Activated naive CD4-positive, alpha-beta T cell treated with anti-CD3 and anti-CD28 coated beads, Interleukin-2, amount 10 ng/mL, durations not matched to agents 7 days and 5 days (primary cell): ENCODE measurements around the gene SLC6A12.
A peak's percentile ranks its signal among the peaks of the same experiment; 100 is the strongest.

ENCODE experiments used
- CTCF ChIA-PET: fragments of 350-600 bp; sonication (Branson Sonifier 250); formaldehyde crosslinking; loops from one replicate; lab custom pipeline; 2021; ENCODE audit warnings: antibody characterized with exemption; lab: Charles Lee
- DNase-seq: peaks from one replicate; pipeline ENCODE4 v3.0.0-alpha.2; 2020
- H3K27ac Mint-ChIP-seq: one replicate; pipeline ENCODE4 v1.8.0; 2021; ENCODE audit warnings: mild to moderate bottlenecking, moderate library complexity, mixed read lengths
- H3K27me3 Mint-ChIP-seq: one replicate; pipeline ENCODE4 v1.8.0; 2021; ENCODE audit warnings: mild to moderate bottlenecking, mixed read lengths
- H3K36me3 Mint-ChIP-seq: one replicate; pipeline ENCODE4 v1.8.0; 2021; ENCODE audit warnings: mixed read lengths
- H3K4me1 Mint-ChIP-seq: one replicate; pipeline ENCODE4 v1.8.0; 2021; ENCODE audit warnings: mixed read lengths
- H3K4me3 Mint-ChIP-seq: one replicate; pipeline ENCODE4 v1.8.0; 2021; ENCODE audit warnings: mild to moderate bottlenecking, moderate library complexity, mixed read lengths
- H3K9me3 Mint-ChIP-seq: one replicate; pipeline ENCODE4 v1.8.0; 2021; ENCODE audit warnings: mixed read lengths

Gene SLC6A12

GRCh38 chr12:169528-170370, 44.2 kb downstream of the SLC6A12 start:
- Mint-ChIP-seq H3K27me3 (peaks cover 28% of the 10 kb centered on the region), H3K4me1 (peaks cover 15% of the 10 kb centered on the region), H3K27ac (no peak overlapping the region), H3K36me3 (no peaks in the 10 kb centered on the region), H3K4me3 (no peak overlapping the region), H3K9me3 (no peaks in the 10 kb centered on the region)
- no peak for DNase-seq
- CTCF ChIA-PET = interaction anchor here (1.1 kb wide), 1 partner anchor 50 kb away, joined by 3 read pairs; no protein-coding TSS in a partner anchor

- DNase-seq = no peak
- CTCF ChIA-PET = no interaction called here
- no peaks in the 10 kb centered on the region for H3K36me3 Mint-ChIP-seq
- peak overlapping the region; percentile 62 for H3K27ac Mint-ChIP-seq
- peaks cover 15% of the 10 kb centered on the region for H3K4me1 Mint-ChIP-seq
- H3K4me3 Mint-ChIP-seq = no peak overlapping the region
- H3K9me3 Mint-ChIP-seq = no peaks in the 10 kb centered on the region
- peaks cover 28% of the 10 kb centered on the region for H3K27me3 Mint-ChIP-seq
These were observed 45.0 kb downstream of the SLC6A12 start for GRCh38 chr12:168763-169525.

- peaks cover 15% of the 10 kb centered on the region for H3K4me1 Mint-ChIP-seq
- H3K27me3 Mint-ChIP-seq = peaks cover 27% of the 10 kb centered on the region
- DNase-seq = no peak
- CTCF ChIA-PET = interaction anchor here (0.8 kb wide), 1 partner anchor 18 kb away, joined by 3 read pairs; no protein-coding TSS in a partner anchor
- no peaks in the 10 kb centered on the region for H3K9me3 Mint-ChIP-seq
- H3K27ac Mint-ChIP-seq = no peak overlapping the region
- H3K4me3 Mint-ChIP-seq = no peak overlapping the region
- no peaks in the 10 kb centered on the region for H3K36me3 Mint-ChIP-seq
These were observed 45.9 kb downstream of the SLC6A12 start for GRCh38 chr12:167959-168600.

- H3K27ac Mint-ChIP-seq = no peak overlapping the region
- H3K27me3 Mint-ChIP-seq = peaks cover 23% of the 10 kb centered on the region
- no peak overlapping the region for H3K4me3 Mint-ChIP-seq
- CTCF ChIA-PET = no interaction called here
- no peaks in the 10 kb centered on the region for H3K9me3 Mint-ChIP-seq
- no peak for DNase-seq
- H3K36me3 Mint-ChIP-seq = no peaks in the 10 kb centered on the region
- peaks cover 15% of the 10 kb centered on the region for H3K4me1 Mint-ChIP-seq
These were observed 47.4 kb downstream of the SLC6A12 start for GRCh38 chr12:166425-167075.

- Mint-ChIP-seq H3K27ac (no peak overlapping the region), H3K27me3 (peaks cover 23% of the 10 kb centered on the region), H3K4me3 (no peak overlapping the region), H3K4me1 (peaks cover 15% of the 10 kb centered on the region), H3K9me3 (no peaks in the 10 kb centered on the region), H3K36me3 (no peaks in the 10 kb centered on the region)
- CTCF ChIA-PET = no interaction called here
- DNase-seq = no peak
These were observed 48.0 kb downstream of the SLC6A12 start for GRCh38 chr12:165862-166368.

GRCh38 chr12:164207-164606, 49.8 kb downstream of the SLC6A12 start:
- CTCF ChIA-PET = no interaction called here
- DNase-seq = no peak
- H3K36me3 Mint-ChIP-seq = no peaks in the 10 kb centered on the region
- H3K9me3 Mint-ChIP-seq = no peaks in the 10 kb centered on the region
- no peak overlapping the region for H3K4me3 Mint-ChIP-seq
- peaks cover 8% of the 10 kb centered on the region for H3K4me1 Mint-ChIP-seq
- H3K27ac Mint-ChIP-seq = no peak overlapping the region
- peaks cover 18% of the 10 kb centered on the region for H3K27me3 Mint-ChIP-seq

- CTCF ChIA-PET = no interaction called here
- H3K4me1 Mint-ChIP-seq = peaks cover 1% of the 10 kb centered on the region
These were observed 50.5 kb downstream of the SLC6A12 start for GRCh38 chr12:163406-163986.

GRCh38 chr12:162467-163307, 51.3 kb downstream of the SLC6A12 start:
- Mint-ChIP-seq H3K4me1 (no peaks in the 10 kb centered on the region), H3K9me3 (no peaks in the 10 kb centered on the region), H3K4me3 (no peak overlapping the region), H3K27me3 (peaks cover 9% of the 10 kb centered on the region), H3K36me3 (no peaks in the 10 kb centered on the region), H3K27ac (no peak overlapping the region)
- no peak for DNase-seq
- CTCF ChIA-PET = no interaction called here

More at GRCh38 chr12:163406-163986, 50.5 kb downstream of the SLC6A12 start:
- Mint-ChIP-seq H3K4me3 (no peak overlapping the region), H3K27ac (no peak overlapping the region), H3K9me3 (no peaks in the 10 kb centered on the region), H3K27me3 (peaks cover 10% of the 10 kb centered on the region), H3K36me3 (no peaks in the 10 kb centered on the region)
- DNase-seq = no peak

GRCh38 chr12:161823-162222, 52.1 kb downstream of the SLC6A12 start:
- Mint-ChIP-seq H3K4me3 (no peak overlapping the region), H3K27me3 (peaks cover 4% of the 10 kb centered on the region), H3K36me3 (no peaks in the 10 kb centered on the region), H3K4me1 (no peaks in the 10 kb centered on the region), H3K9me3 (no peaks in the 10 kb centered on the region), H3K27ac (no peak overlapping the region)
- no peak for DNase-seq
- CTCF ChIA-PET = interaction anchor here (0.7 kb wide), 1 partner anchor 700 kb away, joined by 4 read pairs; no protein-coding TSS in a partner anchor

- peaks cover 4% of the 10 kb centered on the region for H3K27me3 Mint-ChIP-seq
These were observed 53.1 kb downstream of the SLC6A12 start for GRCh38 chr12:160858-161257.

GRCh38 chr12:159156-159782, 54.7 kb downstream of the SLC6A12 start:
- Mint-ChIP-seq H3K4me1 (no peaks in the 10 kb centered on the region), H3K9me3 (no peaks in the 10 kb centered on the region), H3K36me3 (no peaks in the 10 kb centered on the region), H3K4me3 (no peak overlapping the region), H3K27ac (no peak overlapping the region), H3K27me3 (no peaks in the 10 kb centered on the region)
- DNase-seq = no peak
- CTCF ChIA-PET = no interaction called here

More at GRCh38 chr12:160858-161257, 53.1 kb downstream of the SLC6A12 start:
- H3K9me3 Mint-ChIP-seq = no peaks in the 10 kb centered on the region
- no peaks in the 10 kb centered on the region for H3K4me1 Mint-ChIP-seq
- no peak overlapping the region for H3K4me3 Mint-ChIP-seq
- no peak for DNase-seq
- CTCF ChIA-PET = no interaction called here
- no peak overlapping the region for H3K27ac Mint-ChIP-seq
- no peaks in the 10 kb centered on the region for H3K36me3 Mint-ChIP-seq

GRCh38 chr12:157644-158043, 56.3 kb downstream of the SLC6A12 start:
- H3K27me3 Mint-ChIP-seq = no peaks in the 10 kb centered on the region
- no peak overlapping the region for H3K27ac Mint-ChIP-seq
- DNase-seq = no peak
- CTCF ChIA-PET = no interaction called here
- no peak overlapping the region for H3K4me3 Mint-ChIP-seq
- no peaks in the 10 kb centered on the region for H3K9me3 Mint-ChIP-seq
- H3K4me1 Mint-ChIP-seq = peaks cover 2% of the 10 kb centered on the region
- no peaks in the 10 kb centered on the region for H3K36me3 Mint-ChIP-seq
